GM12875 (cell line): ENCODE results near the gene HOXC10.

Experiments
- H3K4me3 ChIP-seq: one replicate; pipeline ENCODE4 v1.5.1; 2011; ENCODE audit warnings: low read depth, low read length, control low read depth
- CTCF ChIP-seq: IDR thresholded peaks from 2 replicates; pipeline ENCODE4 v1.5.1; 2011; ENCODE audit warnings: low read depth, mild to moderate bottlenecking, control low read depth, inconsistent platforms, low read length, moderate library complexity, borderline replicate concordance; ENCODE audit not compliant: insufficient read depth

Gene HOXC10

GRCh38 chr12:53985692-53985993 is 697 bp downstream of the HOXC10 start:
- TF ChIP-seq CTCF = no peak
- peak overlapping the region; percentile 38 for H3K4me3 ChIP-seq

GRCh38 chr12:53985994-53986685 is 1.2 kb downstream of the HOXC10 start:
- H3K4me3 ChIP-seq = peak overlapping the region; percentile 38
- no peak for TF ChIP-seq CTCF

- no peak for TF ChIP-seq CTCF
- H3K4me3 ChIP-seq = no peak overlapping the region
Measured at GRCh38 chr12:53986686-53987483, 1.9 kb downstream of the HOXC10 start.

GRCh38 chr12:53987787-53988230 is 2.9 kb downstream of the HOXC10 start:
- no peak for TF ChIP-seq CTCF
- H3K4me3 ChIP-seq = no peak overlapping the region

GRCh38 chr12:53988541-53989226 is 3.7 kb downstream of the HOXC10 start:
- no peak for TF ChIP-seq CTCF
- H3K4me3 ChIP-seq = no peak overlapping the region

GRCh38 chr12:53989227-53990113 is 4.5 kb downstream of the HOXC10 start:
- H3K4me3 ChIP-seq = no peak overlapping the region

More at GRCh38 chr12:53989227-53990113, 4.5 kb downstream of the HOXC10 start:
- peak; percentile 64 for TF ChIP-seq CTCF
